Stimulated activated CD4-positive, alpha-beta T cell treated with anti-CD3 and anti-CD28 coated beads, Interleukin-15, amount 100 ng/mL, for 48 hours (primary cell): ENCODE measurements around the gene MRPS18B.

Experiments used
- DNase-seq, 2 donors: peaks; one replicate each; pipeline ENCODE4 v3.0.0-alpha.2; 2020; ENCODE audit warnings: low read depth in 2 of 2

MRPS18B gene

GRCh38 chr6:30603961-30604360 is 13.7 kb upstream of the MRPS18B start:
- no peak for DNase-seq

- DNase-seq, result no peak
Measured at GRCh38 chr6:30610065-30610464, 7.6 kb upstream of the MRPS18B start.

GRCh38 chr6:30611150-30611855 is 6.3 kb upstream of the MRPS18B start:
- DNase-seq, result no peak

- no peak for DNase-seq
Measured at GRCh38 chr6:30611856-30612194, 5.8 kb upstream of the MRPS18B start.

GRCh38 chr6:30612213-30612612 is 5.4 kb upstream of the MRPS18B start:
- DNase-seq, result no peak

- DNase-seq, result no peak
Measured at GRCh38 chr6:30612687-30613248, 4.9 kb upstream of the MRPS18B start.

GRCh38 chr6:30613251-30614043 is 4.2 kb upstream of the MRPS18B start:
- DNase-seq, result no peak

- no peak for DNase-seq
Measured at GRCh38 chr6:30614044-30614842, 3.4 kb upstream of the MRPS18B start.

GRCh38 chr6:30614843-30615218 is 2.8 kb upstream of the MRPS18B start:
- peak; percentile 76 to 78 for DNase-seq

GRCh38 chr6:30615219-30615957 is 2.3 kb upstream of the MRPS18B start:
- DNase-seq, result no peak

- DNase-seq, result no peak
Measured at GRCh38 chr6:30615958-30616810, 1.5 kb upstream of the MRPS18B start.

- peak; percentile 98 to 99 for DNase-seq
Measured at GRCh38 chr6:30616811-30617564, 652 bp upstream of the MRPS18B start, which contains the start of gene PPP1R10. PPP1R10 (minus strand) TSS chr6:30617243; CDS start chr6:30609944, 7,299 bp downstream.

- no peak for DNase-seq
Measured at GRCh38 chr6:30618270-30618797, 694 bp downstream of the MRPS18B start.

- DNase-seq, result no peak
Measured at GRCh38 chr6:30619561-30619960, 1.9 kb downstream of the MRPS18B start.

- DNase-seq, result no peak
Measured at GRCh38 chr6:30625511-30625910, 7.9 kb downstream of the MRPS18B start.

GRCh38 chr6:30626484-30627366 is 9.1 kb downstream of the MRPS18B start, which contains the start of gene ATAT1:
ATAT1 (plus strand) TSS chr6:30626874.
- DNase-seq, result peak; percentile 73 to 81

- no peak for DNase-seq
Measured at GRCh38 chr6:30635834-30636233, 18.2 kb downstream of the MRPS18B start.

GRCh38 chr6:30640481-30640880 is 22.8 kb downstream of the MRPS18B start:
- no peak for DNase-seq
